Neutrophil (primary cell): ENCODE data around the gene PPIB.
A peak's percentile ranks its signal among the peaks of the same experiment; 100 is the strongest.
"Not testable (repeated sequence)": the region's sequence is repeated elsewhere in the genome, so short reads cannot be mapped to it uniquely, and the experiment has no call there.

ENCODE experiments used
- H3K27ac ChIP-seq: fragments of 200-600 bp; sonication (generic); 2 replicates; pipeline ENCODE4 v1.5.1; 2016; ENCODE audit warnings: mild to moderate bottlenecking, moderate library complexity
- H3K27me3 ChIP-seq: fragments of 200-600 bp; sonication (generic); 2 replicates; pipeline ENCODE4 v1.6.0; 2016; ENCODE audit warnings: mild to moderate bottlenecking
- H3K36me3 ChIP-seq: fragments of 200-600 bp; sonication (generic); 2 replicates; pipeline ENCODE4 v1.5.1; 2017
- H3K4me1 ChIP-seq, 2 experiments: fragments of 200-600 bp in 1 of 2; sonication (generic) in 1 of 2; 1 replicate in 1 of 2; 2 replicates in 1 of 2; pipeline versions ENCODE4 v1.5.1 to v1.6.1; 2013 to 2016; ENCODE audit warnings: low read depth in 1 of 2, low read length in 1 of 2, mild to moderate bottlenecking in 1 of 2, moderate library complexity in 1 of 2; ENCODE audit not compliant: control insufficient read depth in 1 of 2, insufficient read depth in 1 of 2
- H3K4me3 ChIP-seq, 2 experiments: fragments of 200-600 bp in 1 of 2; sonication (generic) in 1 of 2; 1 replicate in 1 of 2; 2 replicates in 1 of 2; pipeline ENCODE4 v1.5.1; 2013 to 2016; ENCODE audit warnings: low read depth in 1 of 2, low read length in 1 of 2, mild to moderate bottlenecking in 1 of 2, moderate library complexity in 1 of 2
- H3K9me3 ChIP-seq: fragments of 200-600 bp; sonication (generic); 2 replicates; pipeline ENCODE4 v1.5.1; 2016
- TF ChIP-seq, protein P1 (sequence below): fragments of 200-600 bp; sonication (generic); IDR thresholded peaks from 2 replicates; pipeline ENCODE4 v1.5.1; 2016; ENCODE audit warnings: antibody characterized with exemption

PPIB gene

DNA sequence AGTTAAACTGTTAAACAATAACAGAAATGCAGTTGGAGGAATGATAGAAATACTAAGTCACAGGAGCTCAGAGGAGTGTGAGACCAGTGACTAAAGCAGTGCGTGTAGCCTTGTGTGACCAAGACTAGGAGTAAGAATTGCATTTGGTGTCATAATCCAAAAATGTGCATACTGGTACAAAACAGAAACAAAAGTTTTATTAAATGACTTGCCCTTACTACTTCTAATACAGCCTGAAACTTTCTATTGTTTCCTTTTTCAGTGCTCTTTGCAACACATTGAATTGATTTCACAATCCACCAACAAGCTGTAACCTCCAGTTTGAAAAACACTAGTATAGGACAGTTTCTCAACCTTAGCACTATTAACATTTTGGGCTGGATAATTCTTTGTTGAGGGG is 49.9 kb downstream of the PPIB start:
- H3K27me3 ChIP-seq: no peaks in the 10 kb centered on the region
- TF ChIP-seq, protein P1, sequence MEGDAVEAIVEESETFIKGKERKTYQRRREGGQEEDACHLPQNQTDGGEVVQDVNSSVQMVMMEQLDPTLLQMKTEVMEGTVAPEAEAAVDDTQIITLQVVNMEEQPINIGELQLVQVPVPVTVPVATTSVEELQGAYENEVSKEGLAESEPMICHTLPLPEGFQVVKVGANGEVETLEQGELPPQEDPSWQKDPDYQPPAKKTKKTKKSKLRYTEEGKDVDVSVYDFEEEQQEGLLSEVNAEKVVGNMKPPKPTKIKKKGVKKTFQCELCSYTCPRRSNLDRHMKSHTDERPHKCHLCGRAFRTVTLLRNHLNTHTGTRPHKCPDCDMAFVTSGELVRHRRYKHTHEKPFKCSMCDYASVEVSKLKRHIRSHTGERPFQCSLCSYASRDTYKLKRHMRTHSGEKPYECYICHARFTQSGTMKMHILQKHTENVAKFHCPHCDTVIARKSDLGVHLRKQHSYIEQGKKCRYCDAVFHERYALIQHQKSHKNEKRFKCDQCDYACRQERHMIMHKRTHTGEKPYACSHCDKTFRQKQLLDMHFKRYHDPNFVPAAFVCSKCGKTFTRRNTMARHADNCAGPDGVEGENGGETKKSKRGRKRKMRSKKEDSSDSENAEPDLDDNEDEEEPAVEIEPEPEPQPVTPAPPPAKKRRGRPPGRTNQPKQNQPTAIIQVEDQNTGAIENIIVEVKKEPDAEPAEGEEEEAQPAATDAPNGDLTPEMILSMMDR: no peak
- peaks cover 39 to 44% of the 10 kb centered on the region in 2 experiments for H3K4me1 ChIP-seq
- H3K36me3 ChIP-seq: peaks cover 36% of the 10 kb centered on the region
- no peaks in the 10 kb centered on the region for H3K9me3 ChIP-seq
- peak overlapping the region; percentile 74 for H3K27ac ChIP-seq
- H3K4me3 ChIP-seq: peak overlapping the region in 1 of 2 experiments; percentile 23

DNA sequence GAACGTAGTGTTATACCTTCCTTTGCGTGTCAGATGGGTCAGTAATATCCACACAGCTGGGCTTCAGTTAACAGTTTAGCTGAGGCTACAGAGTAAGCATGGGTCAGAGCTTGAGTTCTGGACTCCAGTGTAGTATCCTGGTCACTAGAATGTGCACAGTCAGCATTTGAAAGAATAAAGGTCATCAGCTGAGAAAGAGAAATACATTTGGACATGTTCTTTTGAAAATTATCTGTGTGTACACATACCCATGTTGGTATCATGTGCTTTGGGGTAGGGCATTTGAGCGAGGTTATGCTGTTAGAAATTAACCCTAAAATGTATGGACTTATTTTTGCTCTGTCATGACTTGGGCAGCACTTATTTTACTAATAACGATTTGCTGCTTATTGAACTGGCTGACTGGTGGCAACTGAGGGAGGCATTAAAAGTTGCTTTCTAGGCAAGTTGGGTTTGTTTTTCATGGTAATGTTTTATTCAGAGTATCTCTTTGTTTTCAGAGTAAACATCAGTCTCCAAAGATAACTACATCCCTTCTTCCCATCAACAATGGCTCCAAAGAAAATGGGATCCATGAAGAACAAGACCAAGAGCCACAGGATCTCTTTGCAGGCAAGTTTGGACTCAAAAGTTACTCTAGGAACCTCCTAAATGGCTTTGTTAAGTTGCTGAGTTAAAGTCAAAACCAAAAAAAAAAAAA is 50.6 kb downstream of the PPIB start:
- Histone ChIP-seq H3K27me3 (no peaks in the 10 kb centered on the region), H3K36me3 (peaks cover 30% of the 10 kb centered on the region), H3K27ac (peak overlapping the region; percentile 74), H3K4me3 (peak overlapping the region in 1 of 2 experiments; percentile 23), H3K9me3 (no peaks in the 10 kb centered on the region), H3K4me1 (peaks cover 39 to 44% of the 10 kb centered on the region in 2 experiments)
- TF ChIP-seq, protein P1: no peak

DNA sequence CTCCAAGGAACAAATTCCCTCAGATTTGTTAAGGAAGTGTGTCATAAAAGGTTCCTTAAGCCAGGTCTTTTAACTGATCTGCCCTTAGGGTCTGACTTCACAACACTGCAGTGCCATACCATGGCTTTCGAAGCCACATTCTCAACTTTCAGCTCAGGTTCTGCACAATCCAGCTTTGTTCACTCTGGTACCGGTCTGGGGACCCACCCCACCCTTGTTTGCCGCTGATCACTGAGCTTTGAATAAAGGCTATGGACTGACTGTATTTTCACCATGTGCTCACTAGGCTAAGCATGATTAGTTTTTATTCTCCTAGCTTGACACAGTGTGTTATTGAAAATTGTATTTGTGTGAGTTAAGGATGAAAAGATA is 51.2 kb downstream of the PPIB start:
- Histone ChIP-seq H3K4me1 (peaks cover 39 to 44% of the 10 kb centered on the region in 2 experiments), H3K4me3 (no peak overlapping the region), H3K36me3 (peaks cover 24% of the 10 kb centered on the region), H3K9me3 (no peaks in the 10 kb centered on the region), H3K27ac (peak overlapping the region; percentile 74), H3K27me3 (no peaks in the 10 kb centered on the region)
- TF ChIP-seq, protein P1: no peak

- H3K4me1 ChIP-seq: peaks cover 39 to 44% of the 10 kb centered on the region in 2 experiments
- H3K4me3 ChIP-seq: no peak overlapping the region
- H3K27me3 ChIP-seq: no peaks in the 10 kb centered on the region
- peak overlapping the region; percentile 74 for H3K27ac ChIP-seq
- peaks cover 19% of the 10 kb centered on the region for H3K36me3 ChIP-seq
- TF ChIP-seq, protein P1: no peak
- H3K9me3 ChIP-seq: no peaks in the 10 kb centered on the region
Measured at GRCh38 chr15:64110950-64111678, 51.7 kb downstream of the PPIB start.

- peak overlapping the region; percentile 74 for H3K27ac ChIP-seq
- H3K4me1 ChIP-seq: peaks cover 46 to 51% of the 10 kb centered on the region in 2 experiments
- not testable (repeated sequence) for H3K27me3 ChIP-seq
Measured at GRCh38 chr15:64110108-64110701, 52.6 kb downstream of the PPIB start.

DNA sequence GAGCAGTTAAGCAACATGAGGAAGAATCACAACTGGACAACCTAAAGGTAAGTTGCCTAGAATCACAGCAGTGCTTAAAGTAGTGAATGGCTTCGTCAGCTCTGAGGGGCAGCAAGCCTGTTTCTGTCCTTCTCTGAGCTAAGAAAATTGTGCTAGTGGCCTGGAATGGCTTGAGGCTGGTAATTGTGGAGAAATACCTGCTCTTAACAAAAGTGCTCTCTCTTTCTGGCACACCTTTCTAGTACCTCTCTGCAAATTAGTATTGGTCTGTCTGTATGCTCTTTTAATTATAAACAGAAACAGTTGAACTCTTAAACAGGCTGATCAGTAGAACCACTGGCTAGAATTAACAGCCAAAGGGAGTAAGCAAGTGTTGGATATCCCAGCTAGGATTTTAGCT is 55.5 kb downstream of the PPIB start:
- Histone ChIP-seq H3K4me1 (peaks cover 36 to 39% of the 10 kb centered on the region in 2 experiments), H3K4me3 (no peak overlapping the region), H3K27me3 (no peaks in the 10 kb centered on the region), H3K36me3 (no peaks in the 10 kb centered on the region), H3K9me3 (no peaks in the 10 kb centered on the region), H3K27ac (no peak overlapping the region)
- TF ChIP-seq, protein P1: no peak

More at GRCh38 chr15:64110108-64110701, 52.6 kb downstream of the PPIB start:
- H3K9me3 ChIP-seq, H3K4me3 ChIP-seq, H3K36me3 ChIP-seq: not testable (repeated sequence)
